A549 (cell line): Measurements from ENCODE around the gene WNT6. TPM values are rescaled to one million over a fixed set of nuclear protein-coding genes. Genes with fewer than 3 reads are reported as not detected.

ENCODE experiments used
- ATAC-seq, 2 experiments: fragments of 200-7000 bp in 1 of 2; fragments of >200 bp in 1 of 2; cut with Nextera tagmentation in 1 of 2; cut with Tn5 transposase in 1 of 2; 3 replicates each; pipeline versions ENCODE4 v1.8.0 to v1.9.1; 2018 to 2020; ENCODE audit warnings: mild to moderate bottlenecking in 1 of 2, moderate library complexity in 1 of 2
- CTCF ChIA-PET: fragments of 300-600 bp; sonication (Branson Sonifier 250); formaldehyde crosslinking; extraction: SDS; loops from one replicate; lab custom pipeline; 2021; ENCODE audit warnings: antibody characterized with exemption, inconsistent platforms; lab: Yijun Ruan, JAX
- POLR2A ChIA-PET: fragments of 350-600 bp; formaldehyde crosslinking; extraction: SDS; loops from one replicate; lab custom pipeline; 2021; ENCODE audit warnings: antibody characterized with exemption, inconsistent platforms; lab: Yijun Ruan, JAX
- DNase-seq, 2 experiments: peaks; one replicate each; pipeline versions ENCODE4 v3.0.0 to v3.0.0-alpha.2; 2011 to 2016; ENCODE audit warnings: low read depth in 1 of 2, low spot score in 1 of 2
- FAIRE-seq: peaks from 2 replicates; lab custom pipeline; 2011; peaks lifted over from hg19 to GRCh38; lab: Jason Lieb, UNC
- H3K27ac ChIP-seq, 2 experiments: fragments of >200 bp; sonication (Bioruptor Twin); formaldehyde crosslinking; 3 replicates each; pipeline ENCODE4 v1.5.1; 2016 to 2017
- H3K4me1 ChIP-seq: fragments of >200 bp; sonication (Bioruptor Twin); formaldehyde crosslinking; 3 replicates; pipeline ENCODE4 v1.6.1; 2016
- H3K4me2 ChIP-seq: fragments of >200 bp; sonication (Bioruptor Twin); formaldehyde crosslinking; 3 replicates; pipeline ENCODE4 v1.6.1; 2016
- H3K4me3 ChIP-seq: fragments of >200 bp; sonication (Bioruptor Twin); formaldehyde crosslinking; 3 replicates; pipeline ENCODE4 v1.5.1; 2016
- H3K9me3 ChIP-seq: fragments of >200 bp; sonication (Bioruptor Twin); formaldehyde crosslinking; 3 replicates; pipeline ENCODE4 v1.6.1; 2016
- CBX8 ChIP-seq: fragments of 200-600 bp; sonication (generic); IDR thresholded peaks from 2 replicates; pipeline ENCODE4 v1.6.1; 2016
- CEBPB ChIP-seq, 2 experiments: fragments of >200 bp in 1 of 2; sonication (Bioruptor Twin) in 1 of 2; formaldehyde crosslinking in 1 of 2; IDR thresholded peaks; 2 replicates each; pipeline ENCODE4 v1.6.1; 2012 to 2016
- CHD4 ChIP-seq: fragments of 200-600 bp; sonication (generic); IDR thresholded peaks from 2 replicates; pipeline ENCODE4 v1.6.1; 2016; ENCODE audit warnings: antibody characterized with exemption, mild to moderate bottlenecking, borderline replicate concordance
- EP300 ChIP-seq, 2 experiments: fragments of >200 bp; sonication (Bioruptor Twin); formaldehyde crosslinking; IDR thresholded peaks; 2 replicates in 1 of 2; 3 replicates in 1 of 2; pipeline ENCODE4 v1.6.1; 2016 to 2017
- FOSB ChIP-seq: fragments of 250-450 bp; sonication (Bioruptor Pico); IDR thresholded peaks from 2 replicates; pipeline ENCODE4 v1.5.0; 2020; ENCODE audit warnings: mild to moderate bottlenecking, moderate library complexity
- FOSL2 ChIP-seq, 2 experiments: fragments of 450-650 bp in 1 of 2; fragments of >200 bp in 1 of 2; sonication (Bioruptor Twin) in 1 of 2; formaldehyde crosslinking; IDR thresholded peaks; 2 replicates each; pipeline versions ENCODE4 v1.5.0 to v1.6.1; 2016 to 2020; ENCODE audit warnings: mild to moderate bottlenecking in 1 of 2, moderate library complexity in 1 of 2
- HDAC2 ChIP-seq: fragments of 200-600 bp; sonication (generic); IDR thresholded peaks from 2 replicates; pipeline ENCODE4 v1.6.1; 2016
- HOXB13 ChIP-seq: fragments of 250-450 bp; sonication (Bioruptor Pico); IDR thresholded peaks from 2 replicates; pipeline ENCODE4 v1.5.0; 2020; ENCODE audit warnings: low read depth, mild to moderate bottlenecking, moderate library complexity
- JUN ChIP-seq, 2 experiments: fragments of >200 bp; sonication (Bioruptor Twin); formaldehyde crosslinking; IDR thresholded peaks; 2 replicates in 1 of 2; 3 replicates in 1 of 2; pipeline ENCODE4 v1.6.1; 2016 to 2017
- JUNB ChIP-seq: fragments of >200 bp; sonication (Bioruptor Twin); formaldehyde crosslinking; IDR thresholded peaks from 2 replicates; pipeline ENCODE4 v1.6.1; 2016
- KDM5A ChIP-seq: fragments of 200-600 bp; sonication (generic); IDR thresholded peaks from 2 replicates; pipeline ENCODE4 v1.6.1; 2016; ENCODE audit warnings: antibody characterized with exemption, mild to moderate bottlenecking
- MAFK ChIP-seq: fragments of 450-650 bp; IDR thresholded peaks from 2 replicates; pipeline ENCODE4 v1.6.1; 2014; ENCODE audit not compliant: partially characterized antibody
- PHF8 ChIP-seq: fragments of 200-600 bp; sonication (generic); IDR thresholded peaks from 2 replicates; pipeline ENCODE4 v1.6.1; 2016; ENCODE audit warnings: low read depth, mild to moderate bottlenecking, antibody characterized with exemption, moderate library complexity, borderline replicate concordance
- RARB ChIP-seq: fragments of 250-450 bp; sonication (Bioruptor Pico); IDR thresholded peaks from 2 replicates; pipeline ENCODE4 v1.8.0; 2021; ENCODE audit warnings: mild to moderate bottlenecking, moderate library complexity
- RCOR1 ChIP-seq: fragments of 150-350 bp; IDR thresholded peaks from 2 replicates; pipeline ENCODE4 v1.6.1; 2014; ENCODE audit warnings: antibody characterized with exemption, low read length, low read depth
- RFX5 ChIP-seq: fragments of 450-650 bp; IDR thresholded peaks from 2 replicates; pipeline ENCODE4 v1.7.1; 2014; ENCODE audit warnings: antibody characterized with exemption, mild to moderate bottlenecking, moderate library complexity
- RNF2 ChIP-seq: fragments of 200-600 bp; sonication (generic); IDR thresholded peaks from 2 replicates; pipeline ENCODE4 v1.6.1; 2016; ENCODE audit warnings: low read depth, mild to moderate bottlenecking, antibody characterized with exemption, moderate library complexity, borderline replicate concordance
- SMC3 ChIP-seq: fragments of >200 bp; sonication (Bioruptor Twin); formaldehyde crosslinking; IDR thresholded peaks from 3 replicates; pipeline ENCODE4 v1.6.1; 2018; ENCODE audit warnings: inconsistent platforms
- SREBF2 ChIP-seq: fragments of 450-650 bp; IDR thresholded peaks from 2 replicates; pipeline ENCODE4 v1.6.1; 2014; ENCODE audit warnings: mild to moderate bottlenecking, moderate library complexity
- TFCP2L1 ChIP-seq: fragments of 250-450 bp; sonication (Bioruptor Pico); IDR thresholded peaks from 2 replicates; pipeline ENCODE4 v1.5.0; 2021; ENCODE audit warnings: mild to moderate bottlenecking
- TP53 ChIP-seq: fragments of 250-450 bp; sonication (Bioruptor Pico); IDR thresholded peaks from 2 replicates; pipeline ENCODE4 v1.5.0; 2021; ENCODE audit warnings: mild to moderate bottlenecking, moderate library complexity
- WGBS: methylation state at CpG from one replicate; pipeline ENCODE4 v1.1.6; 2017; ENCODE audit errors: missing lambda C conversion rate; 5-methylcytosine and 5-hydroxymethylcytosine counted together
- polyA plus RNA-seq, 4 experiments: library from polyadenylated mRNA; depleted of rRNA in 3 of 4; stranded (reverse); fragments of >200 nt; fragmentation: RNase III in 1 of 4; extraction: RNeasy Plus Mini Kit Qiagen cat#74134 plus additional on column Dnase treatment in 1 of 4; gene quantifications; 2 replicates in 3 of 4; 3 replicates in 1 of 4; pipeline ENCODE4 v1.2.3, GENCODE V29; 2011 to 2017
- TF ChIP-seq, protein P1 (sequence below): fragments of 250-450 bp; sonication (Bioruptor Pico); IDR thresholded peaks from 2 replicates; pipeline ENCODE4 v1.5.0; 2021; ENCODE audit warnings: mild to moderate bottlenecking, moderate library complexity, borderline replicate concordance
- TF ChIP-seq, protein P2 (sequence below): fragments of 150-350 bp; IDR thresholded peaks from 2 replicates; pipeline ENCODE4 v1.6.1; 2014; ENCODE audit warnings: low read depth, mild to moderate bottlenecking, low read length
- TF ChIP-seq, protein P3 (sequence below): fragments of 250-450 bp; sonication (Bioruptor Pico); IDR thresholded peaks from 2 replicates; pipeline ENCODE4 v1.5.0; 2020; ENCODE audit warnings: low read depth, mild to moderate bottlenecking, moderate library complexity
- TF ChIP-seq, protein P4 (sequence below): IDR thresholded peaks from 2 replicates; pipeline ENCODE4 v1.6.1; 2012; ENCODE audit warnings: low read depth, borderline replicate concordance
- TF ChIP-seq, protein P5 (sequence below): fragments of >200 bp; sonication (Bioruptor Twin); formaldehyde crosslinking; IDR thresholded peaks from 2 replicates; pipeline ENCODE4 v1.6.1; 2016
- TF ChIP-seq, protein P6 (sequence below): fragments of >200 bp; sonication (Bioruptor Twin); formaldehyde crosslinking; IDR thresholded peaks from 3 replicates; pipeline ENCODE4 v1.6.1; 2016
- TF ChIP-seq, protein P7 (sequence below): fragments of 450-650 bp; IDR thresholded peaks from 2 replicates; pipeline ENCODE4 v1.6.1; 2014; ENCODE audit warnings: antibody characterized with exemption

Gene WNT6
- polyA plus RNA-seq, 2 of the 4 experiments (the other 2 are of a cell fraction): 0.06 to 0.10 TPM

DNA sequence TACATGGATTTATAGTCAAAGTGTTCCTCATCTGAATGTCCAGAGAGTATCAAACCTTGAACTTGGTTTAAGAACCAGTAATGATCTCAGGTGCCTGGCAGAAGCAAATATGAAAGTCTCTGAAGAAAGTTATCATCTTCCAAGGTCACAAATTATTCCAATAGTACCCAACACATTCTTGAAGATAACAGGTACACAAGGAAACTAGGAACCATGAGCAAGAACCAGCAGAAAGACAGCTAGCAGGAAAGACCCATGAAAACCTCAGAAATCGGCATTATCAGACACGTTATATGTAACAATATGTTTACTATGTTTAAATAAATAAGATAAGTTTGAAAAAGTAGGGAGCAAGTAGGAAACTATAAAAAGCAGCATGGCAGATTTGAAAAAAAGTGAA lies 22.1 kb upstream of the WNT6 start:
- ATAC-seq: no peak
- TF ChIP-seq HDAC2: no peak
- TF ChIP-seq EP300 (IDR thresholded peaks at IDR 0.05): no peak
- TF ChIP-seq JUN (IDR thresholded peaks at IDR 0.05): no peak
- TF ChIP-seq, protein P1, sequence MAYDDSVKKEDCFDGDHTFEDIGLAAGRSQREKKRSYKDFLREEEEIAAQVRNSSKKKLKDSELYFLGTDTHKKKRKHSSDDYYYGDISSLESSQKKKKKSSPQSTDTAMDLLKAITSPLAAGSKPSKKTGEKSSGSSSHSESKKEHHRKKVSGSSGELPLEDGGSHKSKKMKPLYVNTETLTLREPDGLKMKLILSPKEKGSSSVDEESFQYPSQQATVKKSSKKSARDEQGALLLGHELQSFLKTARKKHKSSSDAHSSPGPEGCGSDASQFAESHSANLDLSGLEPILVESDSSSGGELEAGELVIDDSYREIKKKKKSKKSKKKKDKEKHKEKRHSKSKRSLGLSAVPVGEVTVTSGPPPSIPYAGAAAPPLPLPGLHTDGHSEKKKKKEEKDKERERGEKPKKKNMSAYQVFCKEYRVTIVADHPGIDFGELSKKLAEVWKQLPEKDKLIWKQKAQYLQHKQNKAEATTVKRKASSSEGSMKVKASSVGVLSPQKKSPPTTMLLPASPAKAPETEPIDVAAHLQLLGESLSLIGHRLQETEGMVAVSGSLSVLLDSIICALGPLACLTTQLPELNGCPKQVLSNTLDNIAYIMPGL (CRISPR knock-in tag): no peak
- TF ChIP-seq TP53 (CRISPR knock-in tag): no peak
- no peak for TF ChIP-seq CEBPB (IDR thresholded peaks at IDR 0.05)
- no peak for TF ChIP-seq RNF2
- TF ChIP-seq, protein P2, sequence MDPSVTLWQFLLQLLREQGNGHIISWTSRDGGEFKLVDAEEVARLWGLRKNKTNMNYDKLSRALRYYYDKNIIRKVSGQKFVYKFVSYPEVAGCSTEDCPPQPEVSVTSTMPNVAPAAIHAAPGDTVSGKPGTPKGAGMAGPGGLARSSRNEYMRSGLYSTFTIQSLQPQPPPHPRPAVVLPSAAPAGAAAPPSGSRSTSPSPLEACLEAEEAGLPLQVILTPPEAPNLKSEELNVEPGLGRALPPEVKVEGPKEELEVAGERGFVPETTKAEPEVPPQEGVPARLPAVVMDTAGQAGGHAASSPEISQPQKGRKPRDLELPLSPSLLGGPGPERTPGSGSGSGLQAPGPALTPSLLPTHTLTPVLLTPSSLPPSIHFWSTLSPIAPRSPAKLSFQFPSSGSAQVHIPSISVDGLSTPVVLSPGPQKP: no peak
- no peak for TF ChIP-seq RFX5
- TF ChIP-seq PHF8: no peak
- TF ChIP-seq RARB: no peak
- TF ChIP-seq TFCP2L1 (CRISPR knock-in tag): no peak
- TF ChIP-seq RCOR1: no peak
- TF ChIP-seq FOSB (CRISPR knock-in tag): no peak
- no peak for TF ChIP-seq CHD4
- no peak for TF ChIP-seq SREBF2
- TF ChIP-seq, protein P3, sequence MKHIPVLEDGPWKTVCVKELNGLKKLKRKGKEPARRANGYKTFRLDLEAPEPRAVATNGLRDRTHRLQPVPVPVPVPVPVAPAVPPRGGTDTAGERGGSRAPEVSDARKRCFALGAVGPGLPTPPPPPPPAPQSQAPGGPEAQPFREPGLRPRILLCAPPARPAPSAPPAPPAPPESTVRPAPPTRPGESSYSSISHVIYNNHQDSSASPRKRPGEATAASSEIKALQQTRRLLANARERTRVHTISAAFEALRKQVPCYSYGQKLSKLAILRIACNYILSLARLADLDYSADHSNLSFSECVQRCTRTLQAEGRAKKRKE: no peak
- TF ChIP-seq, protein P4, sequence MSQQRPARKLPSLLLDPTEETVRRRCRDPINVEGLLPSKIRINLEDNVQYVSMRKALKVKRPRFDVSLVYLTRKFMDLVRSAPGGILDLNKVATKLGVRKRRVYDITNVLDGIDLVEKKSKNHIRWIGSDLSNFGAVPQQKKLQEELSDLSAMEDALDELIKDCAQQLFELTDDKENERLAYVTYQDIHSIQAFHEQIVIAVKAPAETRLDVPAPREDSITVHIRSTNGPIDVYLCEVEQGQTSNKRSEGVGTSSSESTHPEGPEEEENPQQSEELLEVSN: no peak
- TF ChIP-seq, protein P5, sequence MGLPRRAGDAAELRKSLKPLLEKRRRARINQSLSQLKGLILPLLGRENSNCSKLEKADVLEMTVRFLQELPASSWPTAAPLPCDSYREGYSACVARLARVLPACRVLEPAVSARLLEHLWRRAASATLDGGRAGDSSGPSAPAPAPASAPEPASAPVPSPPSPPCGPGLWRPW: no peak
- DNase-seq: no peak
- H3K4me3 ChIP-seq: no peak overlapping the region
- CTCF ChIA-PET: interaction anchor here (0.8 to 3.8 kb wide), 5 partner anchors 10 to 150 kb away, joined by 3 to 24 read pairs (median 4); partner anchors contain the start of gene TTLL4
- no peak overlapping the region for H3K4me2 ChIP-seq
- 68% methylated on average over 2 of the region's 2 CpGs for WGBS
- peaks cover 2% of the 10 kb centered on the region; the same call in 2 of the 3 replicates for H3K4me1 ChIP-seq
- POLR2A ChIA-PET: no interaction called here
- no peak for FAIRE-seq
- no peak overlapping the region for H3K27ac ChIP-seq
- peaks cover 7% of the 10 kb centered on the region; the same call in 1 of the 3 replicates for H3K9me3 ChIP-seq

DNA sequence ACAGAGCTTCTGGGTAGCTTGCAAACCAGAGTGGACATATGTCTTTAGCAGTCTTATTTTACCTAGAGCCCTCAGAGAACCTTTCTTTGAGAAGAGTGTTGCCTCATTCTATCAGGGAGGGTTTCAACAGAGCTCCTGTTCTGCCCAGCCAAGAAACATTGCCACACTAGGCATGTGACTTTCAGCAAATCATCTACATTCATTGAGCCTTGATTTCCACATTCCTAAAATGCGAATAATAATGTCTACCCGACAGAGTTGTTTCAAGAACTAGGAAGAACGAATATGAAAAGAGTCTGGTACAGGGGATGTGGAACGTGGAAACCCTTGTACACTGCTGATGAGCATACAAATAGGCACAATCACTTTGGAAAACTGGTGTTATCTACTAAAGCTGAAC lies 20.2 kb upstream of the WNT6 start:
- CTCF ChIA-PET: interaction anchor here (0.9 to 3.8 kb wide), 3 partner anchors 9 to 152 kb away, joined by 3 to 24 read pairs (median 4); no protein-coding TSS in a partner anchor
- H3K27ac ChIP-seq: no peak overlapping the region
- WGBS: 32% methylated on average over 4 of the region's 4 CpGs
- no peak for ATAC-seq
- no peaks in the 10 kb centered on the region for H3K4me1 ChIP-seq
- no peak for DNase-seq
- H3K4me2 ChIP-seq: no peak overlapping the region
- FAIRE-seq: no peak
- no peak overlapping the region for H3K4me3 ChIP-seq
- TF ChIP-seq JUNB (no peak), MAFK (no peak), SMC3 (no peak), PHF8 (no peak), EP300 (IDR thresholded peaks at IDR 0.05) (no peak), FOSL2 (IDR thresholded peaks at IDR 0.05) (no peak), FOSL2 (CRISPR knock-in tag; IDR thresholded peaks at IDR 0.05) (no peak), RCOR1 (no peak), HOXB13 (CRISPR knock-in tag) (no peak), RNF2 (no peak), CBX8 (no peak), KDM5A (no peak)
- TF ChIP-seq, protein P6, sequence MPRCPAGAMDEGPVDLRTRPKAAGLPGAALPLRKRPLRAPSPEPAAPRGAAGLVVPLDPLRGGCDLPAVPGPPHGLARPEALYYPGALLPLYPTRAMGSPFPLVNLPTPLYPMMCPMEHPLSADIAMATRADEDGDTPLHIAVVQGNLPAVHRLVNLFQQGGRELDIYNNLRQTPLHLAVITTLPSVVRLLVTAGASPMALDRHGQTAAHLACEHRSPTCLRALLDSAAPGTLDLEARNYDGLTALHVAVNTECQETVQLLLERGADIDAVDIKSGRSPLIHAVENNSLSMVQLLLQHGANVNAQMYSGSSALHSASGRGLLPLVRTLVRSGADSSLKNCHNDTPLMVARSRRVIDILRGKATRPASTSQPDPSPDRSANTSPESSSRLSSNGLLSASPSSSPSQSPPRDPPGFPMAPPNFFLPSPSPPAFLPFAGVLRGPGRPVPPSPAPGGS: no peak
- TF ChIP-seq, protein P7, sequence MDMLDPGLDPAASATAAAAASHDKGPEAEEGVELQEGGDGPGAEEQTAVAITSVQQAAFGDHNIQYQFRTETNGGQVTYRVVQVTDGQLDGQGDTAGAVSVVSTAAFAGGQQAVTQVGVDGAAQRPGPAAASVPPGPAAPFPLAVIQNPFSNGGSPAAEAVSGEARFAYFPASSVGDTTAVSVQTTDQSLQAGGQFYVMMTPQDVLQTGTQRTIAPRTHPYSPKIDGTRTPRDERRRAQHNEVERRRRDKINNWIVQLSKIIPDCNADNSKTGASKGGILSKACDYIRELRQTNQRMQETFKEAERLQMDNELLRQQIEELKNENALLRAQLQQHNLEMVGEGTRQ: no peak
- H3K9me3 ChIP-seq: peaks cover 7% of the 10 kb centered on the region; the same call in 1 of the 3 replicates
- POLR2A ChIA-PET: no interaction called here
